Heart right ventricle (tissue), 16 donors: ENCODE data around the gene MB21D2. TPM values are rescaled to one million over a fixed set of nuclear protein-coding genes. Genes with fewer than 3 reads are reported as not detected.

Experiments used
- ATAC-seq, 8 donors: fragments of 200-7000 bp; cut with Tn5 transposase; one replicate each; pipeline ENCODE4 v1.9.1; 2020; ENCODE audit warnings: mild to moderate bottlenecking in 8 of 8, moderate library complexity in 8 of 8, moderate number of reproducible peaks in 1 of 8
- DNase-seq, 2 donors: peaks; one replicate each; pipeline ENCODE4 v3.0.0-alpha.2; 2020
- H3K27ac ChIP-seq, 10 donors: fragments of 200-600 bp; sonication (generic) in 2 of 10; one replicate each; pipeline versions ENCODE4 v1.5.0 to v1.8.0; 2020 to 2022; ENCODE audit warnings: mild to moderate bottlenecking in 3 of 10
- H3K27me3 ChIP-seq, 7 donors: fragments of 200-600 bp; one replicate each; pipeline ENCODE4 v1.8.0; 2021 to 2022; ENCODE audit warnings: mild to moderate bottlenecking in 2 of 7
- H3K36me3 ChIP-seq, 9 donors: fragments of 200-600 bp; sonication (generic) in 1 of 9; one replicate each; pipeline versions ENCODE4 v1.5.0 to v1.8.0; 2020 to 2022; ENCODE audit warnings: mild to moderate bottlenecking in 2 of 9
- H3K4me1 ChIP-seq, 9 donors: fragments of 200-600 bp; sonication (generic) in 1 of 9; one replicate each; pipeline versions ENCODE4 v1.5.0 to v1.8.0; 2020 to 2022; ENCODE audit warnings: mild to moderate bottlenecking in 4 of 9
- H3K4me3 ChIP-seq, 10 donors: fragments of 200-600 bp; sonication (generic) in 2 of 10; one replicate each; pipeline versions ENCODE4 v1.5.0 to v1.8.0; 2020 to 2022; ENCODE audit warnings: mild to moderate bottlenecking in 7 of 10, moderate library complexity in 2 of 10
- H3K9me3 ChIP-seq, 11 donors: fragments of 200-600 bp in 10 of 11; sonication (generic) in 2 of 11; one replicate each; pipeline versions ENCODE4 v1.5.0 to v1.8.0; 2013 to 2022; ENCODE audit warnings: mild to moderate bottlenecking in 2 of 11, control low read depth in 1 of 11, moderate library complexity in 1 of 11
- WGBS, 2 donors: extraction: QIAGEN DNeasy Blood & Tissue Kit; methylation state at CpG; one replicate each; pipeline ENCODE4 v1.1.7; 2013; ENCODE audit warnings: inconsistent platforms in 1 of 2; 5-methylcytosine and 5-hydroxymethylcytosine counted together
- intact Hi-C, 10 donors: fragments of 100-400 bp; cut with DNase I; formaldehyde crosslinking; loops; one replicate each; pipeline versions ENCODE4 v1.11.1 to v1.14.2; 2022
- polyA plus RNA-seq, 2 donors: library from polyadenylated mRNA; stranded (reverse); fragments of 200-250 nt; gene quantifications; one replicate each; pipeline ENCODE4 v1.2.3, GENCODE V29; 2013
- total RNA-seq, 10 donors: library from RNA; stranded (reverse); fragmentation: NEBNext Ultra II Directional in 3 of 10; extraction: Animal tissue kit (Norgen Biotek cat#: 25700) in 3 of 10; gene quantifications; one replicate each; pipeline versions ENCODE4 v1.2.1 to v1.2.4, GENCODE V29; 2021 to 2023
- TF ChIP-seq, protein P1 (sequence below), 9 donors: fragments of 200-600 bp; sonication (generic) in 2 of 9; IDR thresholded peaks; one replicate each; pipeline versions ENCODE4 v1.5.0 to v1.8.0; 2021 to 2022; ENCODE audit warnings: antibody characterized with exemption in 9 of 9, mild to moderate bottlenecking in 5 of 9, moderate library complexity in 1 of 9
- donor health status: Arrhythmogenic right ventricular cardiomyopathy.
- donor health status: ischemic (EF 13 %, LVEDD 7.1; RV severe dilation, severe dysfunction).
- donor health status: healthy with polysubstance abuse.
- donor health status: DM: no; HTN: yes; CAD: no.
- donor health status: DM: no; HTN: no; CAD: no.
- donor health status: ischemic (EF 25% LVEDD 6.9; RV normal size, moderate dysfunction).
- donor health status: ischemic (EF 25% LVEDD 5.7; RV mildly dilated, moderate dysfunction).
- donor health status: healthy.
- donor health status: DM: yes; HTN: yes; CAD: no.
- donor health status: Ischemic cardiomyopathy.
- donor health status: ischemic (EF 35%, LVEDD 5.7; RV mildly dilated, moderate dysfunction).
- donor health status: nonischemic (EF 11% LVEDD 7.7; RV severe dilation, severe dysfunction).
- donor health status: DM: yes; HTN: yes; CAD: no.
- donor health status: PGD.
- donor health status: ischemic (EF 29% LVEDD 5.4; RV normal size, mild dysfunction).
- donor health status: nonischemic (EF 23%, LVEDD 6.1; RV moderate dilation, normal function).

The MB21D2 gene
- total and polyA plus RNA-seq, 12 donors: 0.80 to 4.4 (median 2.8) TPM

DNA sequence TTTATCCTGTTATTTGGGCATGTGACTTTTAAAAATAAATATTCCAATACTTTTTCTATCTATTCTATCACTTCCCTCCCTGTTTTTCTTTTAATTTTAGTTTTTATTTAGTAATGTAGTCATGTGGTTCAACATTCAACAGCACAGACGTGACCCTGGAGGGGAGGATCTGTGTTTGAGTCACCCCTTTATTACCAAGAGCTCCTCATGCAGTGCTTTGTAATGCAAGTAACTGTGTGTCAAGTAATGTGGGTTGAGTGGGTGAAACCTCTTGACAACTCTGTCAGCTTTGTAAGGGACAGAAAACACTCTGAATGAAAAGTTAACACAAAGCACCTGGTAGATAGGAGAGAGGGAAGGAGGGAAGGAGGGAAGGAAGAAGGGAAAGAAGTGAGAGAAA lies 100.6 kb downstream of the MB21D2 start:
- ATAC-seq (no peak), DNase-seq (no peak)
- H3K4me1 ChIP-seq: peaks cover 0 to 26% (median 20%) of the 10 kb centered on the region in 9 donors
- H3K36me3 ChIP-seq: no peaks in the 10 kb centered on the region
- no peak overlapping the region for H3K4me3 ChIP-seq
- intact Hi-C loops: loop anchor here in 9 of 10 donors (2.0 to 10.0 kb wide), 9 partner anchors 98 to 760 kb away; partner anchors contain the start of gene MB21D2 (in 9 of the 9)
- H3K9me3 ChIP-seq: no peaks in the 10 kb centered on the region
- no peak overlapping the region for H3K27ac ChIP-seq
- 80 to 88% methylated on average over 1 of the region's 1 CpG for WGBS, 2 donors
- H3K27me3 ChIP-seq: no peaks in the 10 kb centered on the region
- TF ChIP-seq, protein P1, sequence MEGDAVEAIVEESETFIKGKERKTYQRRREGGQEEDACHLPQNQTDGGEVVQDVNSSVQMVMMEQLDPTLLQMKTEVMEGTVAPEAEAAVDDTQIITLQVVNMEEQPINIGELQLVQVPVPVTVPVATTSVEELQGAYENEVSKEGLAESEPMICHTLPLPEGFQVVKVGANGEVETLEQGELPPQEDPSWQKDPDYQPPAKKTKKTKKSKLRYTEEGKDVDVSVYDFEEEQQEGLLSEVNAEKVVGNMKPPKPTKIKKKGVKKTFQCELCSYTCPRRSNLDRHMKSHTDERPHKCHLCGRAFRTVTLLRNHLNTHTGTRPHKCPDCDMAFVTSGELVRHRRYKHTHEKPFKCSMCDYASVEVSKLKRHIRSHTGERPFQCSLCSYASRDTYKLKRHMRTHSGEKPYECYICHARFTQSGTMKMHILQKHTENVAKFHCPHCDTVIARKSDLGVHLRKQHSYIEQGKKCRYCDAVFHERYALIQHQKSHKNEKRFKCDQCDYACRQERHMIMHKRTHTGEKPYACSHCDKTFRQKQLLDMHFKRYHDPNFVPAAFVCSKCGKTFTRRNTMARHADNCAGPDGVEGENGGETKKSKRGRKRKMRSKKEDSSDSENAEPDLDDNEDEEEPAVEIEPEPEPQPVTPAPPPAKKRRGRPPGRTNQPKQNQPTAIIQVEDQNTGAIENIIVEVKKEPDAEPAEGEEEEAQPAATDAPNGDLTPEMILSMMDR (IDR thresholded peaks at IDR 0.05): no peak

DNA sequence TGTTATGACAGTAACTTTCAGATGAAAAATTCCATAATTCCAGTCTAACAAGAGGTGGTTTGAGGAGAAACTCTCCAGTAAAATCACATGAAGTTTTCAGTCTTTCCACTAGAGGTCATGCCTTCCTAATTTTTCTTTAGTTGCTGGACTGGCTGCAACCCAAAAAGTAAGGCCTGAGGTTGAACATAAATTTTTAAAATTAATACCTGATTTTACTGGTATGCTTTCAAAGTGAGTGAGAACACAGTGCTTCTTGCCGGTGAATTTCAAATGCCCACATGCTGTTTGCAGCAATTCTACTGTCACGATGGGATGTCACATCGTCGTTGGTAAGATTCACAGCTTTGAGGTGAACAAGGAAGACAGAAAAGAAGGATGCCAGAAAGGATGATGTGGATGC lies 101.3 kb downstream of the MB21D2 start:
- Histone ChIP-seq H3K27ac (no peak overlapping the region), H3K9me3 (no peaks in the 10 kb centered on the region), H3K27me3 (no peaks in the 10 kb centered on the region), H3K4me3 (no peak overlapping the region), H3K4me1 (peaks cover 0 to 26% (median 20%) of the 10 kb centered on the region in 9 donors), H3K36me3 (no peaks in the 10 kb centered on the region)
- WGBS, 2 donors: 75 to 88% methylated on average over 4 of the region's 4 CpGs
- intact Hi-C loops: loop anchor here (1.0 to 10.0 kb wide), 10 partner anchors 98 to 761 kb away; partner anchors contain the start of gene MB21D2 (in 9 of the 10)
- peak in 2 of 8 donors; percentile 28 to 35 for ATAC-seq
- TF ChIP-seq, protein P1 (IDR thresholded peaks at IDR 0.05): peak; percentile 58 to 81 (median 72)
- DNase-seq: no peak

DNA sequence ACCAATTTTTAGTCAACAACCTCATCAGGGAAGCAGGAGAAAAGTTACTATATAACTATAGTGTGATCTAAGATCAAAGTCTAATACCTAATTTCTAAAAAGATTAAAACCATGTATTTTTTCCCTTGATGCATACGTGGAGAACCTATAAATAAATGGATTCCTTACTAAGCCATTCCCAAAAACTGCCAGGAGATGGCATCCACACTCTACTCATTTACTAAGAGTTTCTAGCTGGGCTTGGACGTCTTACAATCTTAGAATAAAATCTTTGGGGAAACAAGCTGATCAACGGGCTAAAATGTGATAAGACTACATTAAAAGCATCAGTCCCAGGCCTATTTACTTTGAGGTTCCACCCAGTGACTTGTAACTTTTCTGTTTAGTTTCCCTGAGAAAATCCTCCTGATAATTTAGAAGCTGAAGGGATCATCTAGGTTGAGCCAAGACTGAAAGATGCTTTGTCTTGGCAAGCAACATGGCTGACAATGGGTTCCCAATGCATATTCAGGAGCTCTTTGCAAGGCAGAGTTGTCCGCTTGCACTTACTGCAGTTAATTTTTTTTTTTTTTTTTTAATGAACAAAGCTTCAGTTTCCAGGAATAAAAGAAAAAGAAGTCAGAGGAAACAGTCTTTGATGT lies 104.8 kb downstream of the MB21D2 start:
- Histone ChIP-seq H3K4me3 (no peak overlapping the region), H3K9me3 (no peaks in the 10 kb centered on the region), H3K27ac (no peak overlapping the region), H3K4me1 (peaks cover 0 to 9% (median 4%) of the 10 kb centered on the region in 9 donors), H3K27me3 (no peaks in the 10 kb centered on the region), H3K36me3 (no peaks in the 10 kb centered on the region)
- TF ChIP-seq, protein P1 (IDR thresholded peaks at IDR 0.05): peak; percentile 43 to 78 (median 67)
- intact Hi-C loops: loop anchor here in 8 of 10 donors (2.0 to 10.0 kb wide), 8 partner anchors 102 to 760 kb away; partner anchors contain the start of gene MB21D2 (in 2 of the 8)
- ATAC-seq (peak in 5 of 8 donors; percentile 47 to 70 (median 61)), DNase-seq (no peak)
- 14 to 19% methylated on average over 4 of the region's 4 CpGs for WGBS, 2 donors

DNA sequence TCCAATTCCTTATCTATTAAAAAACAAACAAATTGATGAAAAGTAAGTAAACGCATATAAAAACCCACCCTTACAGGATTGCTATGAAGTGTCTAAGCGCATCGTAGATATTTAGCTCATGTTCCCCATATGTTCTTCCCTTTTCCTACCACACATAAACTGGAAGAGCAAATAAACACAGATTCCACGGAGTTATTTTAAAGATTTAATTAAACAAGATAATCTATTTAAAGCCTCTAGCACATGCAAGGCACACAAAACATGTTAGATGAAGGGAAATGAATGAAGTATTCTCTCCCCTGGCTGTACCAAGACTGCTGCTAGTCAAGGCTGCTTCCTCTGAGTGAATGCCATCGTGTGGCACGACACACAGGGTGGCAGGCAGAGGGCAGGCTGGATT lies 111.9 kb downstream of the MB21D2 start:
- 91 to 92% methylated on average over 6 of the region's 6 CpGs for WGBS, 2 donors
- intact Hi-C loops: loop anchor here in 3 of 10 donors (2.0 to 10.0 kb wide), 3 partner anchors 239 to 341 kb away; no protein-coding TSS in a partner anchor

More for the DNA sequence above, 111.9 kb downstream of the MB21D2 start:
- TF ChIP-seq, protein P1 (IDR thresholded peaks at IDR 0.05): no peak
- peaks cover 0 to 13% (median 0%) of the 10 kb centered on the region in 9 donors for H3K4me1 ChIP-seq
- no peak overlapping the region for H3K4me3 ChIP-seq
- no peak for ATAC-seq
- H3K27me3 ChIP-seq: no peaks in the 10 kb centered on the region
- H3K36me3 ChIP-seq: no peaks in the 10 kb centered on the region
- no peak for DNase-seq
- H3K27ac ChIP-seq: no peak overlapping the region
- no peaks in the 10 kb centered on the region for H3K9me3 ChIP-seq
